Naive B cell (primary cell): ENCODE data around the gene DOK1. TPM values are rescaled to one million over a fixed set of nuclear protein-coding genes. Genes with fewer than 3 reads are reported as not detected.

ENCODE experiments used
- ATAC-seq, 2 donors: fragments of 150-1000 bp; cut with Tn5 transposase; 2 replicates each; pipeline ENCODE4 v1.10.0; 2021; ENCODE audit warnings: low read depth in 2 of 2, mild to moderate bottlenecking in 2 of 2, moderate library complexity in 2 of 2
- DNase-seq: peaks from one replicate; pipeline ENCODE4 v3.0.0; 2022
- H3K27ac Mint-ChIP-seq, 6 donors: one replicate each; pipeline ENCODE4 v1.8.0; 2020 to 2022; ENCODE audit warnings: mild to moderate bottlenecking in 6 of 6, mixed read lengths in 6 of 6, moderate library complexity in 5 of 6, inconsistent platforms in 2 of 6
- H3K27me3 Mint-ChIP-seq, 3 donors: one replicate each; pipeline ENCODE4 v1.8.0; 2021 to 2022; ENCODE audit warnings: mixed read lengths in 3 of 3, mild to moderate bottlenecking in 1 of 3
- H3K36me3 Mint-ChIP-seq, 2 donors: one replicate each; pipeline ENCODE4 v1.8.0; 2020 to 2022; ENCODE audit warnings: mixed read lengths in 2 of 2, inconsistent platforms in 1 of 2, mild to moderate bottlenecking in 1 of 2
- H3K4me1 Mint-ChIP-seq, 3 donors: one replicate each; pipeline ENCODE4 v1.8.0; 2020 to 2022; ENCODE audit warnings: mixed read lengths in 3 of 3, inconsistent platforms in 1 of 3, mild to moderate bottlenecking in 1 of 3, moderate library complexity in 1 of 3
- H3K4me3 Mint-ChIP-seq, 8 donors: one replicate each; pipeline ENCODE4 v1.8.0; 2020 to 2022; ENCODE audit warnings: mild to moderate bottlenecking in 8 of 8, mixed read lengths in 8 of 8, moderate library complexity in 8 of 8, inconsistent platforms in 2 of 8
- H3K9me3 Mint-ChIP-seq, 7 donors: one replicate each; pipeline ENCODE4 v1.8.0; 2020 to 2022; ENCODE audit warnings: mixed read lengths in 7 of 7, mild to moderate bottlenecking in 5 of 7, inconsistent platforms in 2 of 7, moderate library complexity in 1 of 7
- polyA plus RNA-seq, 6 donors: library from polyadenylated mRNA; unstranded; fragments of 300-500 nt; fragmentation: Illumina TruSeq; gene quantifications; one replicate each; pipeline ENCODE4 v1.2.3, GENCODE V29; 2021; ENCODE audit warnings: low read depth in 6 of 6

The DOK1 gene
- polyA plus RNA-seq, 6 donors from 2014 or later = 21.2 to 44.1 (median 34.3) TPM

GRCh38 chr2:74587664-74588277 lies 33.3 kb downstream of the DOK1 start:
- DNase-seq = peak; percentile 69
- H3K4me3 Mint-ChIP-seq = no peak overlapping the region
- H3K27me3 Mint-ChIP-seq = peaks cover 13 to 29% (median 13%) of the 10 kb centered on the region in 3 donors
- H3K27ac Mint-ChIP-seq = no peak overlapping the region
- H3K4me1 Mint-ChIP-seq = peaks cover 4 to 15% (median 5%) of the 10 kb centered on the region in 3 donors
- no peaks in the 10 kb centered on the region for H3K36me3 Mint-ChIP-seq
- peak; percentile 93 to 96 for ATAC-seq
- H3K9me3 Mint-ChIP-seq = no peaks in the 10 kb centered on the region

DNA sequence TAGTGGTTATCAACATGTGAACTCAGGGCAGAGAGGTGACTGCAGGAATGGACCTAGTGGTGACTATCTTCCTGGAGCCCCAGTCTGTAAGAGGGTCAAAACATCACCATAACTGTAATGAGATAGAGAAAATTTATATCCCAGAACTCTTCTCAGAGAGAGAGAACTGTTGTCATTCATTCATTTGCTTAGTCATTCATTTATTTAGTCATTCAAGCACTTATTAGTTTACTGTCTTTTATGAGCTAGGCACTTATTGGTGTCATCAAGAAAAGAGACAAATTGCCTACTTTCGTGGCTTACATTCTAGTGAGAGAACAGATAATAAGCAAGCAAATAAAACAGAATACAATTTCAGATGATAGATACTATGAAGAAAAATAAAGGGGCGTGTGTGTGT lies 34.1 kb downstream of the DOK1 start:
- no peaks in the 10 kb centered on the region for H3K36me3 Mint-ChIP-seq
- H3K27ac Mint-ChIP-seq = no peak overlapping the region
- H3K27me3 Mint-ChIP-seq = peaks cover 20 to 36% (median 22%) of the 10 kb centered on the region in 3 donors
- DNase-seq (no peak), ATAC-seq (no peak)
- no peak overlapping the region for H3K4me3 Mint-ChIP-seq
- peaks cover 4 to 15% (median 5%) of the 10 kb centered on the region in 3 donors for H3K4me1 Mint-ChIP-seq
- H3K9me3 Mint-ChIP-seq = no peaks in the 10 kb centered on the region

GRCh38 chr2:74593826-74594772 lies 39.6 kb downstream of the DOK1 start:
- no peaks in the 10 kb centered on the region for H3K4me1 Mint-ChIP-seq
- no peaks in the 10 kb centered on the region for H3K36me3 Mint-ChIP-seq
- H3K27me3 Mint-ChIP-seq = peaks cover 21 to 54% (median 45%) of the 10 kb centered on the region in 3 donors
- ATAC-seq (no peak), DNase-seq (no peak)
- H3K27ac Mint-ChIP-seq = peak overlapping the region in 1 of 6 donors; percentile 66
- no peak overlapping the region for H3K4me3 Mint-ChIP-seq
- H3K9me3 Mint-ChIP-seq = no peaks in the 10 kb centered on the region

GRCh38 chr2:74596584-74596983 lies 42.1 kb downstream of the DOK1 start:
- Mint-ChIP-seq H3K27ac (no peak overlapping the region), H3K4me3 (no peak overlapping the region), H3K27me3 (peaks cover 14 to 45% (median 36%) of the 10 kb centered on the region in 3 donors), H3K9me3 (no peaks in the 10 kb centered on the region), H3K4me1 (peaks cover 5 to 8% (median 8%) of the 10 kb centered on the region in 3 donors), H3K36me3 (no peaks in the 10 kb centered on the region)
- no peak for ATAC-seq
- DNase-seq = no peak

DNA sequence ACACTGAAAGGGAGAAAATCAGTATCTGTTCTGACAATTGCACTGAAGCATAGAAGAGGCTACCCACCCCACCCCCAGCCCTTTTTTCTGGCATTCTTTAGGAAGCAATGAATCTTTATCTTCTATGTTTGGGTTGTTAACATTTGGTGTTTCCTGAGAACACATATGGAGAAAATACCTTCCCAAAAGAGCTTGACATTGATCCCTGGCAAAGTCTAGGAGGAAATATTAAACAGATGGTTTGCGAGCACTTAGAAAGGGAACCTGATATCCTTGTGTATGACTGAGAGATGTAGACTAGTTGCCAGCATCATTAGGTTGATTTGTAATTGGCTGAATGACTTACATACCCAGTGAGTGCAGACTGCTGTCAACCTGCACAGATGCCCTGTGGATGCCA lies 42.9 kb downstream of the DOK1 start:
- ATAC-seq (no peak), DNase-seq (no peak)
- Mint-ChIP-seq H3K27ac (no peak overlapping the region), H3K4me1 (peaks cover 5 to 8% (median 8%) of the 10 kb centered on the region in 3 donors), H3K36me3 (no peaks in the 10 kb centered on the region), H3K27me3 (peaks cover 14 to 42% (median 33%) of the 10 kb centered on the region in 3 donors), H3K4me3 (no peak overlapping the region), H3K9me3 (no peaks in the 10 kb centered on the region)

- peaks cover 11 to 41% (median 36%) of the 10 kb centered on the region in 3 donors for H3K27me3 Mint-ChIP-seq
- DNase-seq (peak; percentile 11), ATAC-seq (peak; percentile 87 to 96)
- H3K27ac Mint-ChIP-seq = no peak overlapping the region
- peaks cover 5 to 8% (median 8%) of the 10 kb centered on the region in 3 donors for H3K4me1 Mint-ChIP-seq
- H3K4me3 Mint-ChIP-seq = no peak overlapping the region
- no peaks in the 10 kb centered on the region for H3K36me3 Mint-ChIP-seq
- no peaks in the 10 kb centered on the region for H3K9me3 Mint-ChIP-seq
These were observed 45.2 kb downstream of the DOK1 start for GRCh38 chr2:74599676-74600075.

GRCh38 chr2:74602586-74603281 lies 48.2 kb downstream of the DOK1 start:
- H3K27me3 Mint-ChIP-seq = peaks cover 9 to 29% (median 28%) of the 10 kb centered on the region in 3 donors
- no peak overlapping the region for H3K4me3 Mint-ChIP-seq
- H3K27ac Mint-ChIP-seq = no peak overlapping the region
- peaks cover 5 to 8% (median 8%) of the 10 kb centered on the region in 3 donors for H3K4me1 Mint-ChIP-seq
- H3K36me3 Mint-ChIP-seq = no peaks in the 10 kb centered on the region
- DNase-seq (no peak), ATAC-seq (no peak)
- no peaks in the 10 kb centered on the region for H3K9me3 Mint-ChIP-seq

GRCh38 chr2:74603282-74604000 lies 48.9 kb downstream of the DOK1 start:
- DNase-seq = no peak
- ATAC-seq = no peak
- no peak overlapping the region for H3K27ac Mint-ChIP-seq
- H3K9me3 Mint-ChIP-seq = no peaks in the 10 kb centered on the region
- no peak overlapping the region for H3K4me3 Mint-ChIP-seq
- H3K27me3 Mint-ChIP-seq = peaks cover 14 to 36% (median 36%) of the 10 kb centered on the region in 3 donors
- no peaks in the 10 kb centered on the region for H3K36me3 Mint-ChIP-seq
- H3K4me1 Mint-ChIP-seq = peaks cover 5 to 8% (median 8%) of the 10 kb centered on the region in 3 donors

DNA sequence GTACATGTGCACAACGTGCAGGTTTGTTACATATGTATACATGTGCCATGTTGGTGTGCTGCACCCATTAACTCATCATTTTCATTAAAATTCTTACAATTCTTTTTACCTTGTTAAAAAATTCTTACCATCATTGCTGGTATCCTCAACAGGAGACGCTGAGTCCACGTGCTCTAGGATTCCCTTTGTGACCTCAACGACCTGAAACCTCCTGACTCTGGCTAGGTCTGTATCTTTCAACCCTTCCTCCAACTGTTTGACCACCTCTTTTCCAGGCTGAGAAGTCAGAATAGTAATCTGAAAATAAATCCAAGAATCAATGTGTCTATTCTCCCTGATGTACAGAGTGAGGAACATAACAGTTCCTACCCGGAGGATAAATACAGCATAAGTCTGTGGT lies 52.4 kb downstream of the DOK1 start:
- ATAC-seq (no peak), DNase-seq (no peak)
- Mint-ChIP-seq H3K36me3 (no peaks in the 10 kb centered on the region), H3K27ac (no peak overlapping the region), H3K27me3 (peaks cover 33 to 64% (median 44%) of the 10 kb centered on the region in 3 donors), H3K4me1 (no peaks in the 10 kb centered on the region), H3K9me3 (peaks cover 0 to 3% (median 0%) of the 10 kb centered on the region in 7 donors), H3K4me3 (no peak overlapping the region)

Other genes with a start within 250 kb of the DOK1 start
- gene SLC4A5, start 211.3 kb upstream of the DOK1 start, polyA plus RNA-seq = under 1 TPM in 3 of 6 donors, not detected in 3; 0.44 to 0.82 (median 0.70) TPM
- 10 to 100 TPM; 43.0 to 91.1 (median 60.2) TPM for gene DCTN1, start 174.4 kb upstream of the DOK1 start, polyA plus RNA-seq
- gene C2orf81, start 133.1 kb upstream of the DOK1 start, polyA plus RNA-seq = 1 to 10 TPM; 3.7 to 8.8 (median 7.6) TPM
- 10 to 100 TPM; 40.8 to 79.4 (median 47.8) TPM for gene WDR54, start 133.0 kb upstream of the DOK1 start, polyA plus RNA-seq
- gene RTKN, start 112.8 kb upstream of the DOK1 start, polyA plus RNA-seq = 1 to 10 TPM in 4 of 6 donors, under 1 TPM in 1, not detected in 1; 0.97 to 2.1 (median 1.7) TPM
- 10 to 100 TPM in 2 of 6 donors, 1 to 10 TPM in 4; 5.5 to 16.5 (median 8.3) TPM for gene INO80B, start 99.6 kb upstream of the DOK1 start, polyA plus RNA-seq
- gene WBP1, start 96.3 kb upstream of the DOK1 start, polyA plus RNA-seq = 10 to 100 TPM; 30.0 to 46.1 (median 41.3) TPM
- gene MOGS, start 89.3 kb upstream of the DOK1 start, polyA plus RNA-seq = 10 to 100 TPM; 26.6 to 42.1 (median 34.5) TPM
- 100 to 1,000 TPM in 5 of 6 donors, 10 to 100 TPM in 1; 76.6 to 172 (median 136) TPM for gene MRPL53, start 82.0 kb upstream of the DOK1 start, polyA plus RNA-seq
- gene CCDC142, start 71.7 kb upstream of the DOK1 start, polyA plus RNA-seq = 10 to 100 TPM in 4 of 6 donors, 1 to 10 TPM in 2; 5.9 to 25.9 (median 12.0) TPM
- 10 to 100 TPM; 20.7 to 31.8 (median 25.6) TPM for gene TTC31, start 71.6 kb upstream of the DOK1 start, polyA plus RNA-seq
- not detected for gene LBX2, start 55.1 kb upstream of the DOK1 start, polyA plus RNA-seq
- gene PCGF1, start 47.0 kb upstream of the DOK1 start, polyA plus RNA-seq = 10 to 100 TPM in 5 of 6 donors, 1 to 10 TPM in 1; 8.9 to 17.0 (median 14.1) TPM
- not detected for gene TLX2, start 40.3 kb upstream of the DOK1 start, polyA plus RNA-seq
- not detected for gene DQX1, start 28.5 kb upstream of the DOK1 start, polyA plus RNA-seq
- gene AUP1, start 25.0 kb upstream of the DOK1 start, polyA plus RNA-seq = 100 to 1,000 TPM in 3 of 6 donors, 10 to 100 TPM in 3; 83.3 to 155 (median 99.9) TPM
- gene HTRA2, start 24.8 kb upstream of the DOK1 start, polyA plus RNA-seq = 10 to 100 TPM; 33.0 to 52.0 (median 44.7) TPM
- under 1 TPM in 2 of 6 donors, not detected in 4; 0.25 to 0.29 TPM for gene LOXL3, start 778 bp upstream of the DOK1 start, polyA plus RNA-seq
- gene M1AP, start 93.6 kb downstream of the DOK1 start, polyA plus RNA-seq = not detected
- gene SEMA4F, start 99.5 kb downstream of the DOK1 start, polyA plus RNA-seq = 1 to 10 TPM; 4.3 to 8.5 (median 5.4) TPM